A673 (cell line): Measurements from ENCODE around the gene SMAD3. TPM values are rescaled to one million over a fixed set of nuclear protein-coding genes. Genes with fewer than 3 reads are reported as not detected.

Experiments used
- BruUV-seq: library from RNA; stranded (reverse); fragments of 400-500 nt; replicated peaks from 2 replicates; lab custom pipeline; 2021; lab: Mats Ljungman, UMichigan
- CTCF ChIA-PET: fragments of 300-600 bp; sonication (Branson Sonifier 250); formaldehyde crosslinking; loops from one replicate; lab custom pipeline; 2022; ENCODE audit warnings: antibody characterized with exemption; lab: Charles Lee
- POLR2A ChIA-PET: fragments of 300-600 bp; sonication (Branson Sonifier 250); formaldehyde crosslinking; loops from one replicate; lab custom pipeline; 2022; ENCODE audit warnings: antibody characterized with exemption; ENCODE audit not compliant: low non-redundant PET; lab: Charles Lee
- DNase-seq: peaks from one replicate; pipeline ENCODE4 v3.0.0-alpha.2; 2015; ENCODE audit warnings: low spot score
- H3K27ac ChIP-seq: fragments of 200-600 bp; sonication (generic); 2 replicates; pipeline ENCODE4 v1.5.1; 2016; ENCODE audit warnings: mixed run types, low read depth, mild to moderate bottlenecking, mixed read lengths, antibody characterized with exemption, low read length; ENCODE audit not compliant: poor library complexity, severe bottlenecking
- H3K27me3 ChIP-seq: fragments of 200-600 bp; sonication (generic); replicated peaks from 2 replicates; pipeline ENCODE4 v1.6.1; 2017; ENCODE audit warnings: mixed run types, low read depth, mild to moderate bottlenecking, mixed read lengths, antibody characterized with exemption, low read length; ENCODE audit not compliant: insufficient read depth, poor library complexity
- H3K36me3 ChIP-seq: fragments of 200-600 bp; sonication (generic); 2 replicates; pipeline ENCODE4 v1.6.1; 2016; ENCODE audit warnings: mixed run types, mild to moderate bottlenecking, mixed read lengths, antibody characterized with exemption, low read length; ENCODE audit not compliant: insufficient read depth, poor library complexity, severe bottlenecking
- H3K4me1 ChIP-seq: fragments of 200-600 bp; sonication (generic); 2 replicates; pipeline ENCODE4 v1.6.1; 2017; ENCODE audit warnings: mixed run types, mild to moderate bottlenecking, mixed read lengths, antibody characterized with exemption, low read length; ENCODE audit not compliant: insufficient read depth, poor library complexity, severe bottlenecking
- H3K4me3 ChIP-seq: fragments of 200-600 bp; sonication (generic); 2 replicates; pipeline ENCODE4 v1.5.1; 2016; ENCODE audit warnings: low read depth, mixed run types, mild to moderate bottlenecking, mixed read lengths, low read length; ENCODE audit not compliant: poor library complexity, severe bottlenecking
- H3K9me3 ChIP-seq: fragments of 200-600 bp; sonication (generic); 2 replicates; pipeline ENCODE4 v1.6.1; 2016; ENCODE audit warnings: mixed run types, low read depth, mild to moderate bottlenecking, mixed read lengths, antibody characterized with exemption, low read length; ENCODE audit not compliant: poor library complexity, severe bottlenecking
- EZH2 ChIP-seq: fragments of 200-600 bp; sonication (generic); IDR thresholded peaks from 2 replicates; pipeline ENCODE4 v1.6.1; 2017; ENCODE audit warnings: borderline replicate concordance, low read depth, mild to moderate bottlenecking, mixed read lengths, antibody characterized with exemption, low read length; ENCODE audit not compliant: poor library complexity, severe bottlenecking
- intact Hi-C: fragments of 100-400 bp; cut with micrococcal nuclease; formaldehyde crosslinking; loops from one replicate; pipeline ENCODE4 v1.10.0; 2022; ENCODE audit not compliant: unreplicated experiment
- total RNA-seq: library from RNA; stranded (reverse); gene quantifications from 2 replicates; pipeline ENCODE4 v1.2.3, GENCODE V29; 2021
- TF ChIP-seq, protein P1 (sequence below): fragments of 300-800, 200-600 bp; sonication (generic); conservative IDR thresholded peaks from 2 replicates; pipeline ENCODE4 v1.5.1; 2017; ENCODE audit warnings: low read depth, mild to moderate bottlenecking, antibody characterized with exemption, low read length, moderate library complexity, mixed read lengths

The SMAD3 gene
- total RNA-seq, 1 experiment from 2014 or later = 31.0 TPM

DNA sequence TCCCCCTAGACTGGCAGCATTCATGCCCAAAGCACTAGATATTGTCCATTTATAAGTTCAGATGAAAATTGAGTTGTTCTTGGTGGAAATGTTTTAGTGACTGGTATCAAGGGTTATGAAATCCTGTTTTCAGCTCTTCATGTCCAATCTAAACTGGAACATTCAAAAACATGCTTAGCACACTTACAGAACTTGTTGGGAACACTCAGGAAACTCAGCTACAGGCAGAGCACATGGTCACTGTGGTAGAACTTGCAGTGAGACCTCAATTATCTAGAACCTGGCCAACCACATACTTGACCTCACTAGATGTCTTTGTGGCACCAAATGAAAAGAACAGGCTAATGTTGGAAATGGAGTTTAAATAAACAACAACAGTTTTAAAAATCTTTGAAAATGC is 88.8 kb downstream of the SMAD3 start:
- no peaks in the 10 kb centered on the region for H3K36me3 ChIP-seq
- POLR2A ChIA-PET = no interaction called here
- H3K27ac ChIP-seq = peak overlapping the region; percentile 58
- H3K27me3 ChIP-seq = no peaks in the 10 kb centered on the region
- BruUV-seq = no TSS peak
- DNase-seq = no peak
- intact Hi-C loops = no loop called here
- peaks cover 67% of the 10 kb centered on the region for H3K4me1 ChIP-seq
- no peak for TF ChIP-seq EZH2
- TF ChIP-seq, protein P1, sequence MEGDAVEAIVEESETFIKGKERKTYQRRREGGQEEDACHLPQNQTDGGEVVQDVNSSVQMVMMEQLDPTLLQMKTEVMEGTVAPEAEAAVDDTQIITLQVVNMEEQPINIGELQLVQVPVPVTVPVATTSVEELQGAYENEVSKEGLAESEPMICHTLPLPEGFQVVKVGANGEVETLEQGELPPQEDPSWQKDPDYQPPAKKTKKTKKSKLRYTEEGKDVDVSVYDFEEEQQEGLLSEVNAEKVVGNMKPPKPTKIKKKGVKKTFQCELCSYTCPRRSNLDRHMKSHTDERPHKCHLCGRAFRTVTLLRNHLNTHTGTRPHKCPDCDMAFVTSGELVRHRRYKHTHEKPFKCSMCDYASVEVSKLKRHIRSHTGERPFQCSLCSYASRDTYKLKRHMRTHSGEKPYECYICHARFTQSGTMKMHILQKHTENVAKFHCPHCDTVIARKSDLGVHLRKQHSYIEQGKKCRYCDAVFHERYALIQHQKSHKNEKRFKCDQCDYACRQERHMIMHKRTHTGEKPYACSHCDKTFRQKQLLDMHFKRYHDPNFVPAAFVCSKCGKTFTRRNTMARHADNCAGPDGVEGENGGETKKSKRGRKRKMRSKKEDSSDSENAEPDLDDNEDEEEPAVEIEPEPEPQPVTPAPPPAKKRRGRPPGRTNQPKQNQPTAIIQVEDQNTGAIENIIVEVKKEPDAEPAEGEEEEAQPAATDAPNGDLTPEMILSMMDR = no peak
- CTCF ChIA-PET = no interaction called here
- H3K9me3 ChIP-seq = no peaks in the 10 kb centered on the region
- no peak overlapping the region for H3K4me3 ChIP-seq

DNA sequence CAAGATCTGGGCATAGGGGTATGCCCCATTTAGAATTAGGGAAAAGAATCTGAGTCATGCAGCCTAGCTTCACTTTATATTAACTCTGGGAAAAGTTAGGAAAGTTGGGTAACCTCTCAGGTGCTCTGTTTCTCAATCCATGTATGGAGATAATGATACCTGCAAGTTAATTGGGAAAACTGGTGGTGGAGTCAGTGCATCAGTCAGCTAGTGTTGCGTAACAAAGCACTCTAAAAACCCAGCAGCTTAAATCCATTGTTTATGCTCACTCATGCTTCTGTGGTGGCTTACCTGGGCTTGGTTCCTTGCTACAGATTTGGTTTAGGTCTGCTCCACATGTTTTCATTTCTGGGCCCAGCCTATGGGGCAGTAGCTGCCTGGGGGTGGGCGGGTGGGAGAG is 91.0 kb downstream of the SMAD3 start:
- H3K4me3 ChIP-seq = no peak overlapping the region
- TF ChIP-seq EZH2 = no peak
- TF ChIP-seq, protein P1 = no peak
- peaks cover 74% of the 10 kb centered on the region for H3K4me1 ChIP-seq
- intact Hi-C loops = no loop called here
- no peaks in the 10 kb centered on the region for H3K36me3 ChIP-seq
- ChIA-PET POLR2A (no interaction called here), CTCF (no interaction called here)
- H3K9me3 ChIP-seq = no peaks in the 10 kb centered on the region
- H3K27me3 ChIP-seq = no peaks in the 10 kb centered on the region
- BruUV-seq = no TSS peak
- H3K27ac ChIP-seq = no peak overlapping the region
- no peak for DNase-seq

DNA sequence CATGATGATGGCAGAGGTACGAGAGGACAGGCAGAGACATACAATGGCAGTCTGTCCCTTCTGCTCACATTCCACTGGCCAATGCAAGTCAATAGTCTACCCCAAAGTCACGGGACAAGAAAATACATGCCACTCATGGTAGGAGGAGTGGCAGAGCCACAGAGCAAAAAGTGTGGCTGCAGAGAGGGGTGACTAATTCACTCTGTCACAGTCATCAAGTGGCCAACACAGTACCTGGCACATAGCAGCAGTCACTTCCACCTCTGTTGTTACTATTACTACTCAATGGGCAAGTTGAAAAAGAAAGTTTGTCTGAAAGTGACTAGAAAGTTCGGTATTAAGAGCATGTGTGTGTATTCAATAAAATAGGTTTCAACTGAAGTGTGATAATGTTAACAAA is 91.4 kb downstream of the SMAD3 start:
- H3K4me3 ChIP-seq = no peak overlapping the region
- ChIA-PET CTCF (no interaction called here), POLR2A (no interaction called here)
- intact Hi-C loops = no loop called here
- no peak for DNase-seq
- BruUV-seq = no TSS peak
- peaks cover 78% of the 10 kb centered on the region for H3K4me1 ChIP-seq
- no peak for TF ChIP-seq EZH2
- peak overlapping the region; percentile 87 for H3K27ac ChIP-seq
- H3K27me3 ChIP-seq = no peaks in the 10 kb centered on the region
- no peaks in the 10 kb centered on the region for H3K9me3 ChIP-seq
- no peaks in the 10 kb centered on the region for H3K36me3 ChIP-seq
